Subcutaneous adipose tissue (tissue), 4 donors: Measurements from ENCODE around the gene HIGD1A. TPM values are rescaled to one million over a fixed set of nuclear protein-coding genes. Genes with fewer than 3 reads are reported as not detected.

Experiments used
- total RNA-seq, 4 donors: library from RNA; depleted of rRNA; stranded (reverse); fragments of >200 nt; gene quantifications; one replicate each; pipeline ENCODE4 v1.1.0, GENCODE V29; 2016
- TF ChIP-seq, protein P1 (sequence below): fragments of 450-650 bp; IDR thresholded peaks from one replicate; pipeline ENCODE4 v1.5.1; 2016; ENCODE audit warnings: low read depth, mild to moderate bottlenecking, control low read depth, antibody characterized with exemption, moderate library complexity

Gene HIGD1A
- total RNA-seq, 4 donors from 2014 or later = 115 to 236 (median 161) TPM

DNA sequence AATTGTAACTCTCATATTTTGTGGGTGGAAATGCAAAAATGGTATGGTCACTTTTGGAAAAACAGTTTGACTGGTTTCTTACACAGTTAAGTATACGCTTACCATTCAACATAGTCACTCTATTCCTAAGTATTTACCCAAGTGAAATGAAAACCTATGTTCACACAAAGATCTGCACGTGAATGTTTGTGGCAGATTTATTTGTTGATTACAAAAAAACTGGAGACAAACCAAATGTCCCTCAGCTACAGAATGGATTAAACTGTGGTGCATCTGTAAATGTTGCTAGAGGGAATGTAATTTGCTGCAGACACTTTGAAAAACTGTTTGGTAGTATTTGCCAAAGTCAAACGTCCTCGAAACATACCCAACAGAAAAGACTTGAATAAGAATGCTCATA, 34.3 kb upstream of the HIGD1A start:
- TF ChIP-seq, protein P1, sequence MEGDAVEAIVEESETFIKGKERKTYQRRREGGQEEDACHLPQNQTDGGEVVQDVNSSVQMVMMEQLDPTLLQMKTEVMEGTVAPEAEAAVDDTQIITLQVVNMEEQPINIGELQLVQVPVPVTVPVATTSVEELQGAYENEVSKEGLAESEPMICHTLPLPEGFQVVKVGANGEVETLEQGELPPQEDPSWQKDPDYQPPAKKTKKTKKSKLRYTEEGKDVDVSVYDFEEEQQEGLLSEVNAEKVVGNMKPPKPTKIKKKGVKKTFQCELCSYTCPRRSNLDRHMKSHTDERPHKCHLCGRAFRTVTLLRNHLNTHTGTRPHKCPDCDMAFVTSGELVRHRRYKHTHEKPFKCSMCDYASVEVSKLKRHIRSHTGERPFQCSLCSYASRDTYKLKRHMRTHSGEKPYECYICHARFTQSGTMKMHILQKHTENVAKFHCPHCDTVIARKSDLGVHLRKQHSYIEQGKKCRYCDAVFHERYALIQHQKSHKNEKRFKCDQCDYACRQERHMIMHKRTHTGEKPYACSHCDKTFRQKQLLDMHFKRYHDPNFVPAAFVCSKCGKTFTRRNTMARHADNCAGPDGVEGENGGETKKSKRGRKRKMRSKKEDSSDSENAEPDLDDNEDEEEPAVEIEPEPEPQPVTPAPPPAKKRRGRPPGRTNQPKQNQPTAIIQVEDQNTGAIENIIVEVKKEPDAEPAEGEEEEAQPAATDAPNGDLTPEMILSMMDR = no peak

DNA sequence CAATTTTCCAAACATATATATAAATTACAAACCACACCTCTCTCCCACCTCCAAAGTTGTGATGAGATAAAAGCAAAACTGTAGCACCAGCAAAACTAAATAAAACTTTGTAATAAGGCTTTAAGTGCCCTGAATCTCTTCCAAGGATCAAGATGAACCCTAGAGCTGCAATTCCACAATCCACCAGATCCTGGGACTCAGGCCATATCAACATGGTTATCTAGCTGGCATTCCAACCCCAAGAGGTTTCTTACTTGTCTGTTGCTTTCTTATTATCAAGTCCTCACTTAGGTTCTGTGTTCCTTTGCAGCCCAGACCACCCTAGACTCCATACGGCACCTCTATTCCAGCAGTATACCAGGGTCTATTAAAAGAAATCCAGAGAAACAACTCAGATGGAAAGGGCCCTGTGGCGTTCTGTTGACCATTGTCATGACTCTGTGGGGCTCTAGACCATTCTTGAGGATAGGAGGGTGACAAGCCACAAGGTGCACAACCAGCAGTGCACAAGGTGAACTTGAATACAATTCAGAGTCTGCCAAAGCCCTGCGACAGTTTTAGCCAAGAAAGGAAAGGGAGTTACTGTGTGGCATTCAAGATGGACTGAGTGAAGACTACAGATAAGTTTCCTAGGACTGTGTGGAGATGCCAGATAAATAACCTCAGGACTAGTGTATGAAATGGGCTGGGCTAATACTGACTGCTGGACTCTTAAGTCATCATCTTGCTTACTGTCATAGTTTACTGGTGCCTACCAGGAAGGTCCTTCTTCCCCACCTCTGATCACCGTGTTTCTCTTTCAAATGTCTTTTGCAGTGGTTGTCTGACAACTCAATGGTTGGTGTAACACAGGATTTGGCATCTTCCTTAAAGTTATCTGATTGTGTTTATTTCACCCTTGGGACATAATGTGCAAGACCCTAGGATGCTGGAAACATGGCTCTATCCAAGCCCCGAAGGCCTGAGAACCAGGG, 32.1 kb upstream of the HIGD1A start:
- TF ChIP-seq, protein P1 = no peak

DNA sequence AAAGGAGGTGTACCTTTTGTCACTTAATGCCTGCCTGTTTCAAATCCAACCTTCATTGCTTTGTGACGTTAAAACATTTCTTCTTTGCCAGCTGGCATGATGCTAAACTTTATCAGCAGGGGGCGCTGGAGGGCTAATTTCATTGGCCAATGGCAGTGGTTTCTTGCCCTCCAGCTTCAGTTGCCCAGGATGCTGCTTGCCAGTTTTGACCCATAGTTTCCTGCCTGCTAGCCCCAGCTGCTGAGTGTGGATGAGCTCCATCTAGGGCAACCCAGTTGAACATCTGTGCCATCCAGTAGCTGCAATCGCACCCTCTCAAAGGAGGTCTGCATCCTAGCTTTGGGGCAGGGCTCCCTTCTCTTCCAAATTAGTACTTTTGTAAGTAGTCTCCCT, 27.0 kb upstream of the HIGD1A start:
- TF ChIP-seq, protein P1 = no peak

DNA sequence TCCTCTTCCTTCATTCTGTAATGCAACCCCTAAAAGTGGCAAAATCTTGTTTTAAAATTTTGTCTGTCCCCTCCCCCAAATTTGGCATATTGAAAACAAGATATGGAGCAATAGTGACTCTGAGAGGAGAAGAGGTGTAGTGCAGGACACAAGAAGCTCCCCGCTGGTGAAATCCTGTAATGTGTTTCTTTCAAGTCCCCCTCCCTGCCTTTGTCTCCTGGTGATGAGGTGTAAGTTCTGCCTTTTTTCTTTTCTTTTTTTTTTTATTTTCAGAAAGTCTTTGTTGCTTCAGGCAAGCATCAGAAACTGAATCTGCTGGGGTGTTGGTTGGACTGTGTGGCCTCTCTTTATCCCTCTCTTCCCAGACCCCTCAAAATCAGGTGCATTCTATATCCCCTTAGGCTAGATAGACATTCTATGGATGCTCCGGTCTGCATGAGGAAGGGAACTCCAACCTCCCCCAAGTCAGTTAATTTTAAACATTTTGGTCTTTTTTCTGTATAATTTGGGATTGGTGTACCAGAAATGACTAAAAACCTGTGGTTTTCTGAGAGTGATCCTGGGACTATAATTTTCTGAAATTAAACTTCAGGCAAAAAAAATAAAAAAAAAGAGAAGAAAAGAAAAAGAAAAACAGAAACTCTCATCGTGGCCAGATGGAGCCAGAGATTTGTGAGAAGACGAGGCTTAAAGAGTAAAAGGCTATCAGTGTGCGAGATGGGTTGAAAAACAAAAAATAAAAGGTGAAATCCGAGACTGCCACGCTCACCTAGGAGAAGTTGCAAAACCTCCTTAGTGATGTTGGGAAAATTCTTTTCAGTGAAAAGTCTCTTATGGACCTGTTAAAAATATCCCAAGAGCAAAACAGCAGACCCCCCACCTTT, 26.4 kb upstream of the HIGD1A start:
- TF ChIP-seq, protein P1 = no peak

DNA sequence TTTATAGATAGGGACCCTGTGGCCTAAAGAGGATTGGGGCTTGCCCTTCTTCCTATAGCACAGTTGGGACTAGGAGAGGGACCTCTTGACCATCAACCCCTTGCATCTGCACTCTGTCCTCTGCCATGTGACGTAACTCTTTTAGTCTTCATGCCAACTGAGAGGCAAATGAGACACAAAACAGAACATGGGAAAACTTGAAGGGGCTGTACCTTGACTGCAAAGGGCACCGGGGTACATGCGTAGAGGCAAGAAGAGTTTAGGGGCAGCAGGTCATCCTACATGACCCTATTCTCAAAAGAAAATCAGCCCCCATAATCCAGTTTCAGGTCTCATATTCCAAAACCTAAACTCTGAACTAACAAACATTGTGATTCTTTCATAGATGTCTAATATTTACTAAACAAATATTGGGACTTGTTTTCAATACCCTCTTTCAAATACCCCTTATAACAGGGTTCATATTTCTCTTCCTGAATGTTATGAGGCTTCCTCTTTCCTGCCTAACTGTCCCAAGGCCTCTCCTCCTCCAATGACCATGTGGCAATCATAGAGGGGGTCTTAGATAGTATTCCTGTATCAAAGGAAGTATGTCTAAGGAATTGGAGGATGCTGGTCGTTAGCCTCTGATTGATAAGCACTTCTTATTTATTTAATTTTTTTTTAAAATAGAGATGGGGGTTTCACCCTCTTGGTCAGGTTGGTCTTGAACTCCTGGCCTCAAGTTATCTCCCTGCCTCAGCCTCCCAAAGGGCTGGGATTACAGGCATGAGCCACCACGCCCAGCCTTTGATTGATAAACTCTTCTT, 25.5 kb upstream of the HIGD1A start:
- TF ChIP-seq, protein P1 = no peak

DNA sequence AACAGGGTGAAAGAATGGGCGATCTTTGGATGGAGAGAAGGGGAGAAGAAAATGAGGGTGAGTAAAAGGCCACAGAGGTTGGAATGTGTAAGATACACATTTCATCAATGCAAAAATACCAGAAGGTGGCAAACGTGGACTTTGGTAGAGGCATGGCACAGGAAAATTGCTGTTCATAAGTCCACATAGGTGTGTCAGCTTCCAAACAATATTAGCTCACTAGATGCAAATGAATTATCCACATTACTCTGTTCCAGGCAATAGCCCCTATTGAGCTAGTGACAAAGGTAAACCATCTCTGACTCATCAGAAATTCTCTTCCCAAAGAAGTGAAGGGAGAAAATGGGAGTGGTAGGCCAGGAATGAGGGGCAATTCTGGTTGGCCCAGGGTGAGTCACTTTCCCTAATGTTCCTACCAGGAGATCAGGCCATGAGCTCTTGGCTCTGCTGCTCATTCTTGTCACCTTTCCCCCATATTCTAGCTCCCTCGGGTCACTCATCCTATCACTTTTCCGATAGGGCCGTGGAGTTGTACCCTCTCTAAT, 24.9 kb upstream of the HIGD1A start:
- TF ChIP-seq, protein P1 = no peak
